A549 (cell line): ENCODE data around the gene CCDC157. TPM values are rescaled to one million over a fixed set of nuclear protein-coding genes. Genes with fewer than 3 reads are reported as not detected.

ENCODE experiments used
- ATAC-seq, 2 experiments: fragments of 200-7000 bp in 1 of 2; fragments of >200 bp in 1 of 2; cut with Nextera tagmentation in 1 of 2; cut with Tn5 transposase in 1 of 2; 3 replicates each; pipeline versions ENCODE4 v1.8.0 to v1.9.1; 2018 to 2020; ENCODE audit warnings: mild to moderate bottlenecking in 1 of 2, moderate library complexity in 1 of 2
- CTCF ChIA-PET: fragments of 300-600 bp; sonication (Branson Sonifier 250); formaldehyde crosslinking; extraction: SDS; loops from one replicate; lab custom pipeline; 2021; ENCODE audit warnings: antibody characterized with exemption, inconsistent platforms; lab: Yijun Ruan, JAX
- POLR2A ChIA-PET: fragments of 350-600 bp; formaldehyde crosslinking; extraction: SDS; loops from one replicate; lab custom pipeline; 2021; ENCODE audit warnings: antibody characterized with exemption, inconsistent platforms; lab: Yijun Ruan, JAX
- DNase-seq, 2 experiments: peaks; one replicate each; pipeline versions ENCODE4 v3.0.0 to v3.0.0-alpha.2; 2011 to 2016; ENCODE audit warnings: low read depth in 1 of 2, low spot score in 1 of 2
- FAIRE-seq: peaks from 2 replicates; lab custom pipeline; 2011; peaks lifted over from hg19 to GRCh38; lab: Jason Lieb, UNC
- H3K27ac ChIP-seq, 2 experiments: fragments of >200 bp; sonication (Bioruptor Twin); formaldehyde crosslinking; 3 replicates each; pipeline ENCODE4 v1.5.1; 2016 to 2017
- H3K4me1 ChIP-seq: fragments of >200 bp; sonication (Bioruptor Twin); formaldehyde crosslinking; 3 replicates; pipeline ENCODE4 v1.6.1; 2016
- H3K4me2 ChIP-seq: fragments of >200 bp; sonication (Bioruptor Twin); formaldehyde crosslinking; 3 replicates; pipeline ENCODE4 v1.6.1; 2016
- H3K4me3 ChIP-seq: fragments of >200 bp; sonication (Bioruptor Twin); formaldehyde crosslinking; 3 replicates; pipeline ENCODE4 v1.5.1; 2016
- H3K9me3 ChIP-seq: fragments of >200 bp; sonication (Bioruptor Twin); formaldehyde crosslinking; 3 replicates; pipeline ENCODE4 v1.6.1; 2016
- BCL3 ChIP-seq: fragments of >200 bp; sonication (Bioruptor Twin); formaldehyde crosslinking; IDR thresholded peaks from 3 replicates; pipeline ENCODE4 v1.6.1; 2016
- CHD4 ChIP-seq: fragments of 200-600 bp; sonication (generic); IDR thresholded peaks from 2 replicates; pipeline ENCODE4 v1.6.1; 2016; ENCODE audit warnings: antibody characterized with exemption, mild to moderate bottlenecking, borderline replicate concordance
- CTCF ChIP-seq: fragments of >200 bp; sonication (Bioruptor Twin); formaldehyde crosslinking; IDR thresholded peaks from 3 replicates; pipeline ENCODE4 v1.5.1; 2016
- FOSB ChIP-seq: fragments of 250-450 bp; sonication (Bioruptor Pico); IDR thresholded peaks from 2 replicates; pipeline ENCODE4 v1.5.0; 2020; ENCODE audit warnings: mild to moderate bottlenecking, moderate library complexity
- FOSL2 ChIP-seq, 2 experiments: fragments of 450-650 bp in 1 of 2; fragments of >200 bp in 1 of 2; sonication (Bioruptor Twin) in 1 of 2; formaldehyde crosslinking; IDR thresholded peaks; 2 replicates each; pipeline versions ENCODE4 v1.5.0 to v1.6.1; 2016 to 2020; ENCODE audit warnings: mild to moderate bottlenecking in 1 of 2, moderate library complexity in 1 of 2
- FOXS1 ChIP-seq: fragments of 250-450 bp; sonication (Bioruptor Pico); IDR thresholded peaks from 2 replicates; pipeline ENCODE4 v1.5.0; 2020; ENCODE audit warnings: mild to moderate bottlenecking, moderate library complexity
- GATA3 ChIP-seq: IDR thresholded peaks from 2 replicates; pipeline ENCODE4 v1.6.1; 2012; ENCODE audit warnings: borderline replicate concordance
- HDAC2 ChIP-seq: fragments of 200-600 bp; sonication (generic); IDR thresholded peaks from 2 replicates; pipeline ENCODE4 v1.6.1; 2016
- HOXB5 ChIP-seq: fragments of 250-450 bp; sonication (Bioruptor Pico); IDR thresholded peaks from 2 replicates; pipeline ENCODE4 v1.5.0; 2020; ENCODE audit warnings: mild to moderate bottlenecking, moderate library complexity
- JUNB ChIP-seq: fragments of >200 bp; sonication (Bioruptor Twin); formaldehyde crosslinking; IDR thresholded peaks from 2 replicates; pipeline ENCODE4 v1.6.1; 2016
- KDM1A ChIP-seq: fragments of 200-600 bp; sonication (generic); IDR thresholded peaks from 2 replicates; pipeline ENCODE4 v1.6.1; 2016; ENCODE audit warnings: low read depth, mild to moderate bottlenecking
- MAX ChIP-seq: IDR thresholded peaks from 2 replicates; pipeline ENCODE4 v1.6.1; 2012
- NFE2L2 ChIP-seq: fragments of 150-350 bp; conservative IDR thresholded peaks from 2 replicates; pipeline ENCODE4 v1.6.1; 2014; ENCODE audit warnings: low read length
- NPAS2 ChIP-seq: fragments of 250-450 bp; sonication (Bioruptor Pico); IDR thresholded peaks from 2 replicates; pipeline ENCODE4 v1.8.0; 2022; ENCODE audit warnings: mild to moderate bottlenecking, moderate library complexity, borderline replicate concordance
- NR3C1 ChIP-seq: fragments of >200 bp; sonication (Bioruptor Twin); formaldehyde crosslinking; IDR thresholded peaks from 3 replicates; pipeline ENCODE4 v1.6.1; 2017
- PHF8 ChIP-seq: fragments of 200-600 bp; sonication (generic); IDR thresholded peaks from 2 replicates; pipeline ENCODE4 v1.6.1; 2016; ENCODE audit warnings: low read depth, mild to moderate bottlenecking, antibody characterized with exemption, moderate library complexity, borderline replicate concordance
- RAD21 ChIP-seq, 2 experiments: fragments of >200 bp in 1 of 2; sonication (Bioruptor Twin) in 1 of 2; formaldehyde crosslinking in 1 of 2; IDR thresholded peaks in 1 of 2; conservative IDR thresholded peaks in 1 of 2; 2 replicates in 1 of 2; 3 replicates in 1 of 2; pipeline ENCODE4 v1.6.1; 2012 to 2018; ENCODE audit warnings: inconsistent platforms in 1 of 2
- RARB ChIP-seq: fragments of 250-450 bp; sonication (Bioruptor Pico); IDR thresholded peaks from 2 replicates; pipeline ENCODE4 v1.8.0; 2021; ENCODE audit warnings: mild to moderate bottlenecking, moderate library complexity
- RFX5 ChIP-seq: fragments of 450-650 bp; IDR thresholded peaks from 2 replicates; pipeline ENCODE4 v1.7.1; 2014; ENCODE audit warnings: antibody characterized with exemption, mild to moderate bottlenecking, moderate library complexity
- TFCP2L1 ChIP-seq: fragments of 250-450 bp; sonication (Bioruptor Pico); IDR thresholded peaks from 2 replicates; pipeline ENCODE4 v1.5.0; 2021; ENCODE audit warnings: mild to moderate bottlenecking
- ZSCAN20 ChIP-seq: fragments of 250-450 bp; sonication (Bioruptor Pico); IDR thresholded peaks from 2 replicates; pipeline ENCODE4 v1.8.0; 2022; ENCODE audit warnings: mild to moderate bottlenecking, moderate library complexity
- WGBS: methylation state at CpG from one replicate; pipeline ENCODE4 v1.1.6; 2017; ENCODE audit errors: missing lambda C conversion rate; 5-methylcytosine and 5-hydroxymethylcytosine counted together
- polyA plus RNA-seq, 4 experiments: library from polyadenylated mRNA; depleted of rRNA in 3 of 4; stranded (reverse); fragments of >200 nt; fragmentation: RNase III in 1 of 4; extraction: RNeasy Plus Mini Kit Qiagen cat#74134 plus additional on column Dnase treatment in 1 of 4; gene quantifications; 2 replicates in 3 of 4; 3 replicates in 1 of 4; pipeline ENCODE4 v1.2.3, GENCODE V29; 2011 to 2017

Gene CCDC157
- polyA plus RNA-seq, 2 of the 4 experiments (the other 2 are of a cell fraction), result 1.4 to 2.5 TPM

GRCh38 chr22:30317778-30318177 is 39.0 kb upstream of the CCDC157 start:
- TF ChIP-seq MAX, result no peak
- no peak for TF ChIP-seq HDAC2
- no peak for TF ChIP-seq NPAS2 (CRISPR knock-in tag)
- TF ChIP-seq FOSB (CRISPR knock-in tag), result no peak
- TF ChIP-seq HOXB5 (CRISPR knock-in tag), result no peak
- TF ChIP-seq FOSL2 (IDR thresholded peaks at IDR 0.05), result no peak
- no peak for TF ChIP-seq FOSL2 (CRISPR knock-in tag; IDR thresholded peaks at IDR 0.05)
- TF ChIP-seq RARB (CRISPR knock-in tag), result no peak
- TF ChIP-seq GATA3, result no peak
- no peak for TF ChIP-seq NR3C1
- TF ChIP-seq RAD21 (conservative IDR thresholded peaks at IDR 0.05 in 1 of 2, IDR thresholded peaks at IDR 0.05 in 1 of 2), result no peak
- TF ChIP-seq CHD4, result no peak
- TF ChIP-seq NFE2L2, result no peak
- TF ChIP-seq FOXS1 (CRISPR knock-in tag), result no peak
- TF ChIP-seq, all 56 proteins: peak for 0
- POLR2A ChIA-PET, result no interaction called here
- CTCF ChIA-PET, result interaction anchor here (5.0 kb wide), 1 partner anchor 30 kb away, joined by 18 read pairs; no protein-coding TSS in a partner anchor

GRCh38 chr22:30318799-30319419 is 37.9 kb upstream of the CCDC157 start:
- no peak for DNase-seq
- Histone ChIP-seq H3K4me3 (no peak overlapping the region), H3K4me2 (no peak overlapping the region), H3K27ac (no peak overlapping the region), H3K9me3 (no peaks in the 10 kb centered on the region), H3K4me1 (peaks cover 17% of the 10 kb centered on the region)
- ChIA-PET CTCF (interaction anchor here (0.7 to 1.2 kb wide), 3 partner anchors 8 to 31 kb away, joined by 3 to 6 read pairs (median 4); no protein-coding TSS in a partner anchor), POLR2A (no interaction called here)
- no peak for FAIRE-seq
- ATAC-seq, result peak in 1 of 2 experiments; percentile 35; a peak in 2 of 6 replicates
- no peak for TF ChIP-seq FOXS1 (CRISPR knock-in tag)
- TF ChIP-seq RFX5, result no peak
- TF ChIP-seq PHF8, result no peak
- no peak for TF ChIP-seq NR3C1
- no peak for TF ChIP-seq CTCF
- no peak for TF ChIP-seq BCL3
- TF ChIP-seq JUNB, result no peak
- no peak for TF ChIP-seq TFCP2L1 (CRISPR knock-in tag)
- no peak for TF ChIP-seq KDM1A
- WGBS, result 83% methylated on average over 7 of the region's 7 CpGs

More at GRCh38 chr22:30317778-30318177, 39.0 kb upstream of the CCDC157 start:
- no peak overlapping the region for H3K4me2 ChIP-seq
- H3K4me1 ChIP-seq, result peaks cover 23% of the 10 kb centered on the region
- H3K27ac ChIP-seq, result 0 out of 6 replicates have a peak overlapping the region, but pooled peaks of 1 of the 2 experiments have one; percentile 2
- no peak for DNase-seq
- H3K9me3 ChIP-seq, result no peaks in the 10 kb centered on the region
- FAIRE-seq, result no peak
- ATAC-seq, result no peak
- H3K4me3 ChIP-seq, result no peak overlapping the region
- 90% methylated on average over 1 of the region's 1 CpG for WGBS

- H3K4me1 ChIP-seq, result peaks cover 11% of the 10 kb centered on the region
- H3K27ac ChIP-seq, result no peak overlapping the region
- H3K9me3 ChIP-seq, result no peaks in the 10 kb centered on the region
- DNase-seq, result no peak
- 93% methylated on average over 3 of the region's 3 CpGs for WGBS
- ChIA-PET POLR2A (no interaction called here), CTCF (interaction anchor here (1.2 kb wide), 2 partner anchors 7 to 32 kb away, joined by 3 to 6 read pairs; no protein-coding TSS in a partner anchor)
- H3K4me3 ChIP-seq, result no peak overlapping the region
- no peak overlapping the region for H3K4me2 ChIP-seq
- TF ChIP-seq ZSCAN20 (no peak), TFCP2L1 (CRISPR knock-in tag) (no peak)
- TF ChIP-seq, all 56 proteins: peak for 0
- FAIRE-seq, result no peak
- ATAC-seq, result no peak
Measured at GRCh38 chr22:30320021-30320556, 36.7 kb upstream of the CCDC157 start.
